HepG2 (cell line): ENCODE measurements around the gene TPX2. TPM values are rescaled to one million over a fixed set of nuclear protein-coding genes. Genes with fewer than 3 reads are reported as not detected.

Experiments
- CEBPG ChIP-seq: IDR thresholded peaks from 2 replicates; pipeline ENCODE4 v1.6.1; 2016
- CENPT ChIP-seq: sonication (generic); formaldehyde crosslinking; IDR thresholded peaks from 2 replicates; pipeline ENCODE4 v1.8.0; 2022; ENCODE audit warnings: low read depth, mild to moderate bottlenecking, moderate library complexity, missing genetic modification reagents
- HOXA7 ChIP-seq: sonication (generic); formaldehyde crosslinking; IDR thresholded peaks from 2 replicates; pipeline ENCODE4 v1.8.1; 2022; ENCODE audit warnings: mild to moderate bottlenecking, missing genetic modification reagents, moderate library complexity
- MXI1 ChIP-seq: IDR thresholded peaks from 3 replicates; pipeline ENCODE4 v1.6.1; 2012; ENCODE audit warnings: low read depth, low read length, inconsistent platforms, borderline replicate concordance
- ZNF441 ChIP-seq: sonication (generic); formaldehyde crosslinking; IDR thresholded peaks from 2 replicates; pipeline ENCODE4 v1.7.0; 2021; ENCODE audit warnings: missing genetic modification reagents, borderline replicate concordance
- ZNF570 ChIP-seq: sonication (generic); formaldehyde crosslinking; IDR thresholded peaks from 2 replicates; pipeline ENCODE4 v1.4.0; 2020; ENCODE audit warnings: mild to moderate bottlenecking, missing genetic modification reagents, borderline replicate concordance
- ZNF737 ChIP-seq: sonication (generic); formaldehyde crosslinking; IDR thresholded peaks from 2 replicates; pipeline ENCODE4 v1.5.0; 2020; ENCODE audit warnings: missing genetic modification reagents, mild to moderate bottlenecking, borderline replicate concordance
- ZNF749 ChIP-seq: sonication (generic); formaldehyde crosslinking; IDR thresholded peaks from 2 replicates; pipeline ENCODE4 v1.8.0; 2022; ENCODE audit warnings: mild to moderate bottlenecking, missing genetic modification reagents, moderate library complexity, borderline replicate concordance
- ZNF761 ChIP-seq: sonication (generic); formaldehyde crosslinking; conservative IDR thresholded peaks from 2 replicates; pipeline ENCODE4 v1.4.0; 2020; ENCODE audit warnings: mild to moderate bottlenecking, missing genetic modification reagents
- ZSCAN20 ChIP-seq: sonication (generic); formaldehyde crosslinking; IDR thresholded peaks from 2 replicates; pipeline ENCODE4 v1.4.0; 2020; ENCODE audit warnings: missing genetic modification reagents, mild to moderate bottlenecking, borderline replicate concordance
- polyA plus RNA-seq, 8 experiments: library from polyadenylated mRNA; depleted of rRNA in 3 of 8; stranded (reverse) in 7 of 8; unstranded in 1 of 8; fragments of >200 nt; fragmentation: Illumina TruSeq in 4 of 8; extraction: Trizol in 4 of 8; gene quantifications; 2 replicates each; pipeline versions ENCODE4 v1.2.1 to v1.2.3, GENCODE V29; 2011 to 2016; ENCODE audit warnings: low read depth in 4 of 8, missing spikeins in 1 of 8, mixed read lengths in 1 of 8; ENCODE audit not compliant: insufficient read depth in 1 of 8
- total RNA-seq, 5 experiments: library from RNA; depleted of rRNA; stranded (reverse); fragments of >200 nt; fragmentation: Illumina TruSeq; extraction: Trizol; gene quantifications; 2 replicates each; pipeline ENCODE4 v1.2.3, GENCODE V29; 2016; ENCODE audit warnings: low read depth in 1 of 5
- TF ChIP-seq, protein P1 (sequence below): sonication (generic); formaldehyde crosslinking; IDR thresholded peaks from 2 replicates; pipeline ENCODE4 v1.9.0; 2021; ENCODE audit warnings: missing genetic modification reagents, borderline replicate concordance
- TF ChIP-seq, protein P2 (sequence below): IDR thresholded peaks from 2 replicates; pipeline ENCODE4 v1.6.1; 2016
- TF ChIP-seq, protein P3 (sequence below): sonication (generic); formaldehyde crosslinking; IDR thresholded peaks from 2 replicates; pipeline ENCODE4 v1.8.0; 2022; ENCODE audit warnings: low read depth, missing genetic modification reagents
- TF ChIP-seq, protein P4 (sequence below): sonication (generic); formaldehyde crosslinking; IDR thresholded peaks from 2 replicates; pipeline ENCODE4 v1.8.0; 2022; ENCODE audit warnings: missing genetic modification reagents, mild to moderate bottlenecking, moderate library complexity, borderline replicate concordance
- TF ChIP-seq, protein P5 (sequence below): sonication (generic); formaldehyde crosslinking; IDR thresholded peaks from 2 replicates; pipeline ENCODE4 v1.4.0; 2020; ENCODE audit warnings: missing genetic modification reagents

The TPX2 gene
- total and polyA plus RNA-seq, 2 of the 13 experiments (the other 11 are each of a cell fraction or from before 2014, with no cell fraction given): 34.3 to 124 TPM

DNA sequence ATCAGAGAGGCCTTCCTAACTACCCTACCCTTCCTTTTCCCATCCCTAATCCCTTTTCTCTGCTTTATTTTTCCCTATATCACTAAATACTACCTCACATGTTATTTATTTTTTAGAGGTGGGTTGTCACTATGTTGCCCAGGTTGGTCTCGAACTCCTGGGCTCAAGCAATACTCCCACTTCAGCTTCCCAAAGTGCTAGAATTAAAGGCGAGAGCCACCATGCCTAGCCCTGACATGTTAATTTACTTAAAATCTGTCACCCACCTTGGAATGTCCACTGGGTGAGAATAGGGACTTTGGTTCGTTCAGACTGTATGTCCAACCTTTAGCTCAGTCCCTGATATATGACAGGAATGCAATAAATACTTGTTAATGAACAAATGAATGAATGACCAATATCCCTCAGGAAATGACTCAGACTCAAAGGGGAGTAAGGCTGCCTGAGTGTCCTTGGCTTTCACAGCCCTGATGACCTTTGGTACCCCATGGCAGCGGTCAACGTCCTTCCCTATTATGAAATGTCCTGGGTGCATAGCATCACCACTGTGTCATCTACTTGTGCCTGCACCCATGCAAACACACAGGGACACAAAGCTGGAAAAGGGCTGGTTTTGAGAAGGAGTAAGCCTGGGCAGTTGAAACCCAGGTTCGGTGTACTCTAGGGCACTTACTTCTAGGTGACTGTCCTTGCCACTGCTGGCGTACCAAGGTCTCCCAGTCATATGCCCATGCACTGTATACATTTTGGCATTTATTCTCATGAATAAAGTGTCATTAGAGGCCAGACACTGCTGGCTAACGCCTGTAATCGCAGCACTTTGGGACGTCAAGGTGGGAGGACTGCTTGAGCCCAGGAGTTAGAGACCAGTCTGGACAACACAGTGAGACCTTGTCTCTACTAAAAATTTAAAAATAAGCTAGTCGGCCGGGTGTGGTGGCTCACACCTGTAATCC, 43.0 kb upstream of the TPX2 start (continued):
- TF ChIP-seq HOXA7 (no peak; the same call in 1 of the 2 replicates), ZNF737 (CRISPR knock-in tag) (peak; percentile 63; the same call in 1 of the 2 replicates), ZSCAN20 (CRISPR knock-in tag) (no peak), CENPT (CRISPR knock-in tag) (no peak), ZNF749 (CRISPR knock-in tag) (peak; percentile 86), ZNF570 (CRISPR knock-in tag) (no peak), ZNF761 (no peak; the same call in 1 of the 2 replicates), CEBPG (CRISPR knock-in tag) (peak; percentile 98), MXI1 (peak; percentile 84; the same call in 1 of the 3 replicates), ZNF441 (CRISPR knock-in tag) (peak; percentile 78; the same call in 1 of the 2 replicates)
- TF ChIP-seq, protein P1, sequence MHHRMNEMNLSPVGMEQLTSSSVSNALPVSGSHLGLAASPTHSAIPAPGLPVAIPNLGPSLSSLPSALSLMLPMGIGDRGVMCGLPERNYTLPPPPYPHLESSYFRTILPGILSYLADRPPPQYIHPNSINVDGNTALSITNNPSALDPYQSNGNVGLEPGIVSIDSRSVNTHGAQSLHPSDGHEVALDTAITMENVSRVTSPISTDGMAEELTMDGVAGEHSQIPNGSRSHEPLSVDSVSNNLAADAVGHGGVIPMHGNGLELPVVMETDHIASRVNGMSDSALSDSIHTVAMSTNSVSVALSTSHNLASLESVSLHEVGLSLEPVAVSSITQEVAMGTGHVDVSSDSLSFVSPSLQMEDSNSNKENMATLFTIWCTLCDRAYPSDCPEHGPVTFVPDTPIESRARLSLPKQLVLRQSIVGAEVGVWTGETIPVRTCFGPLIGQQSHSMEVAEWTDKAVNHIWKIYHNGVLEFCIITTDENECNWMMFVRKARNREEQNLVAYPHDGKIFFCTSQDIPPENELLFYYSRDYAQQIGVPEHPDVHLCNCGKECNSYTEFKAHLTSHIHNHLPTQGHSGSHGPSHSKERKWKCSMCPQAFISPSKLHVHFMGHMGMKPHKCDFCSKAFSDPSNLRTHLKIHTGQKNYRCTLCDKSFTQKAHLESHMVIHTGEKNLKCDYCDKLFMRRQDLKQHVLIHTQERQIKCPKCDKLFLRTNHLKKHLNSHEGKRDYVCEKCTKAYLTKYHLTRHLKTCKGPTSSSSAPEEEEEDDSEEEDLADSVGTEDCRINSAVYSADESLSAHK (CRISPR knock-in tag): 0 out of 2 replicates have a peak, but pooled peaks have one; percentile 8
- TF ChIP-seq, protein P2, sequence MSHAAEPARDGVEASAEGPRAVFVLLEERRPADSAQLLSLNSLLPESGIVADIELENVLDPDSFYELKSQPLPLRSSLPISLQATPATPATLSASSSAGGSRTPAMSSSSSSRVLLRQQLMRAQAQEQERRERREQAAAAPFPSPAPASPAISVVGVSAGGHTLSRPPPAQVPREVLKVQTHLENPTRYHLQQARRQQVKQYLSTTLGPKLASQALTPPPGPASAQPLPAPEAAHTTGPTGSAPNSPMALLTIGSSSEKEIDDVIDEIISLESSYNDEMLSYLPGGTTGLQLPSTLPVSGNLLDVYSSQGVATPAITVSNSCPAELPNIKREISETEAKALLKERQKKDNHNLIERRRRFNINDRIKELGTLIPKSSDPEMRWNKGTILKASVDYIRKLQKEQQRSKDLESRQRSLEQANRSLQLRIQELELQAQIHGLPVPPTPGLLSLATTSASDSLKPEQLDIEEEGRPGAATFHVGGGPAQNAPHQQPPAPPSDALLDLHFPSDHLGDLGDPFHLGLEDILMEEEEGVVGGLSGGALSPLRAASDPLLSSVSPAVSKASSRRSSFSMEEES: peak; percentile 96
- TF ChIP-seq, protein P3, sequence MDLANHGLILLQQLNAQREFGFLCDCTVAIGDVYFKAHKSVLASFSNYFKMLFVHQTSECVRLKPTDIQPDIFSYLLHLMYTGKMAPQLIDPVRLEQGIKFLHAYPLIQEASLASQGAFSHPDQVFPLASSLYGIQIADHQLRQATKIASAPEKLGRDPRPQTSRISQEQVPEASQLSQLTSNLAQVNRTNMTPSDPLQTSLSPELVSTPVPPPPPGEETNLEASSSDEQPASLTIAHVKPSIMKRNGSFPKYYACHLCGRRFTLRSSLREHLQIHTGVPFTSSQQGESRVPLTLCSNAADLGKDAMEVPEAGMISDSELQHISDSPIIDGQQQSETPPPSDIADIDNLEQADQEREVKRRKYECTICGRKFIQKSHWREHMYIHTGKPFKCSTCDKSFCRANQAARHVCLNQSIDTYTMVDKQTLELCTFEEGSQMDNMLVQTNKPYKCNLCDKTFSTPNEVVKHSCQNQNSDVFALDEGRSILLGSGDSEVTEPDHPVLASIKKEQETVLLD (CRISPR knock-in tag): peak; percentile 74; the same call in 1 of the 2 replicates
- TF ChIP-seq, protein P4, sequence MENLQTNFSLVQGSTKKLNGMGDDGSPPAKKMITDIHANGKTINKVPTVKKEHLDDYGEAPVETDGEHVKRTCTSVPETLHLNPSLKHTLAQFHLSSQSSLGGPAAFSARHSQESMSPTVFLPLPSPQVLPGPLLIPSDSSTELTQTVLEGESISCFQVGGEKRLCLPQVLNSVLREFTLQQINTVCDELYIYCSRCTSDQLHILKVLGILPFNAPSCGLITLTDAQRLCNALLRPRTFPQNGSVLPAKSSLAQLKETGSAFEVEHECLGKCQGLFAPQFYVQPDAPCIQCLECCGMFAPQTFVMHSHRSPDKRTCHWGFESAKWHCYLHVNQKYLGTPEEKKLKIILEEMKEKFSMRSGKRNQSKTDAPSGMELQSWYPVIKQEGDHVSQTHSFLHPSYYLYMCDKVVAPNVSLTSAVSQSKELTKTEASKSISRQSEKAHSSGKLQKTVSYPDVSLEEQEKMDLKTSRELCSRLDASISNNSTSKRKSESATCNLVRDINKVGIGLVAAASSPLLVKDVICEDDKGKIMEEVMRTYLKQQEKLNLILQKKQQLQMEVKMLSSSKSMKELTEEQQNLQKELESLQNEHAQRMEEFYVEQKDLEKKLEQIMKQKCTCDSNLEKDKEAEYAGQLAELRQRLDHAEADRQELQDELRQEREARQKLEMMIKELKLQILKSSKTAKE: peak; percentile 100
- TF ChIP-seq, protein P5, sequence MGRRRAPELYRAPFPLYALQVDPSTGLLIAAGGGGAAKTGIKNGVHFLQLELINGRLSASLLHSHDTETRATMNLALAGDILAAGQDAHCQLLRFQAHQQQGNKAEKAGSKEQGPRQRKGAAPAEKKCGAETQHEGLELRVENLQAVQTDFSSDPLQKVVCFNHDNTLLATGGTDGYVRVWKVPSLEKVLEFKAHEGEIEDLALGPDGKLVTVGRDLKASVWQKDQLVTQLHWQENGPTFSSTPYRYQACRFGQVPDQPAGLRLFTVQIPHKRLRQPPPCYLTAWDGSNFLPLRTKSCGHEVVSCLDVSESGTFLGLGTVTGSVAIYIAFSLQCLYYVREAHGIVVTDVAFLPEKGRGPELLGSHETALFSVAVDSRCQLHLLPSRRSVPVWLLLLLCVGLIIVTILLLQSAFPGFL (CRISPR knock-in tag): no peak
